COLO829 (cell line): ENCODE data around the gene IL23A.
"Not testable (repeated sequence)": the region's sequence is repeated elsewhere in the genome, so short reads cannot be mapped to it uniquely, and the experiment has no call there.

Experiments
- DNase-seq: peaks from one replicate; pipeline ENCODE4 v3.0.0; 2012; ENCODE audit warnings: low spot score

Gene IL23A

GRCh38 chr12:56338308-56339157, at the start of gene IL23A:
TSS of gene IL23A (plus strand) at chr12:56338884. CDS start at chr12:56339045, 161 bp downstream.
- DNase-seq = no peak

GRCh38 chr12:56293795-56294194, 44.9 kb upstream of the IL23A start:
- no peak for DNase-seq

GRCh38 chr12:56296295-56296694, 42.4 kb upstream of the IL23A start:
- no peak for DNase-seq

GRCh38 chr12:56297400-56297799, 41.3 kb upstream of the IL23A start:
- DNase-seq = no peak

- DNase-seq = no peak
Observed at GRCh38 chr12:56298828-56299227, 39.9 kb upstream of the IL23A start.

GRCh38 chr12:56299308-56299852, 39.3 kb upstream of the IL23A start:
- DNase-seq = peak; percentile 7

- DNase-seq = peak; percentile 97
Observed at GRCh38 chr12:56299853-56300643, 38.6 kb upstream of the IL23A start, which contains the start of gene CS. TSS of gene CS (minus strand) at chr12:56300330. CDS start at chr12:56300201, 129 bp downstream.

GRCh38 chr12:56300644-56301464, 37.8 kb upstream of the IL23A start:
- DNase-seq = no peak

GRCh38 chr12:56304276-56304675, 34.4 kb upstream of the IL23A start:
- no peak for DNase-seq

GRCh38 chr12:56304872-56305590, 33.7 kb upstream of the IL23A start:
- DNase-seq = no peak

GRCh38 chr12:56307221-56307965, 31.3 kb upstream of the IL23A start:
- no peak for DNase-seq

- no peak for DNase-seq
Observed at GRCh38 chr12:56308714-56309113, 30.0 kb upstream of the IL23A start.

GRCh38 chr12:56311003-56311402, 27.7 kb upstream of the IL23A start:
- no peak for DNase-seq

- DNase-seq = peak; percentile 47
Observed at GRCh38 chr12:56315249-56315621, 23.4 kb upstream of the IL23A start.

GRCh38 chr12:56315622-56316473, 22.8 kb upstream of the IL23A start, which contains the start of gene CNPY2:
TSS of gene CNPY2 (minus strand) at chr12:56315988. CDS start at chr12:56315217, 771 bp downstream.
- DNase-seq = peak; percentile 83

- no peak for DNase-seq
Observed at GRCh38 chr12:56317675-56318074, 21.0 kb upstream of the IL23A start.

GRCh38 chr12:56321027-56321426, 17.7 kb upstream of the IL23A start:
- DNase-seq = no peak

- DNase-seq = not testable (repeated sequence)
Observed at GRCh38 chr12:56321610-56322009, 17.1 kb upstream of the IL23A start.

GRCh38 chr12:56324206-56324605, 14.5 kb upstream of the IL23A start:
- DNase-seq = no peak
